ENCODE measurements around the gene FANK1.

DNA sequence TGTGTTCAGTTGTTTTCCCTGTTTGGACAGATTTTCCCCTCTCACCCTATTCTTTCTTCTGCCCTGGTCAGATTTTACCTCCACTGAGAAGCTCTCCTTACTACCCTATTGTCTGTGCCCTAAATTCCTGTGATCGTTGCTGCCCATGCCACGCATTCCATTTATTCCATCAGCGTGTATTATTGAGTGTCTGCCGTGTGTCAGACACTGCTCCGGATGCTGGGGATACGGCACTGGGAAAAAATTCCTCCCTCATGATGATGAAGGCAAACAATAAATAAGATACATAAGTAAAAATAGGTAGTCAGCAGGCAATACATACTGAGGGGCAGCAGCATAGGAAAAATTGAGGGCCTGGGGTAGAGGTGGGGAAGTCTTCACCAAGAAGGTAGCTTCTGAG lies 86.8 kb downstream of the FANK1 start:
- TF ChIP-seq PPARA (CRISPR knock-in tag; IDR thresholded peaks at IDR 0.05; ENCODE audit: borderline replicate concordance) (no peak), CSRNP3 (CRISPR knock-in tag; IDR thresholded peaks at IDR 0.05) (no peak), ZFP3 (CRISPR knock-in tag; IDR thresholded peaks at IDR 0.05) (no peak), GLIS3 (CRISPR knock-in tag; IDR thresholded peaks at IDR 0.05) (no peak), PATZ1 (CRISPR knock-in tag; IDR thresholded peaks at IDR 0.05; ENCODE audit: borderline replicate concordance) (no peak), ARNTL (CRISPR knock-in tag; IDR thresholded peaks at IDR 0.05; ENCODE audit: borderline replicate concordance, low read depth) (no peak), RARB (CRISPR knock-in tag; IDR thresholded peaks at IDR 0.05) (no peak), CSDC2 (CRISPR knock-in tag; IDR thresholded peaks at IDR 0.05) (no peak), TOX (CRISPR knock-in tag; IDR thresholded peaks at IDR 0.05; ENCODE audit: borderline replicate concordance) (no peak), ZNF70 (CRISPR knock-in tag; IDR thresholded peaks at IDR 0.05) (no peak), ZNF8 (CRISPR knock-in tag; IDR thresholded peaks at IDR 0.05) (no peak), CREB5 (CRISPR knock-in tag; IDR thresholded peaks at IDR 0.05; ENCODE audit: low read depth) (no peak)
- TF ChIP-seq, protein P1, sequence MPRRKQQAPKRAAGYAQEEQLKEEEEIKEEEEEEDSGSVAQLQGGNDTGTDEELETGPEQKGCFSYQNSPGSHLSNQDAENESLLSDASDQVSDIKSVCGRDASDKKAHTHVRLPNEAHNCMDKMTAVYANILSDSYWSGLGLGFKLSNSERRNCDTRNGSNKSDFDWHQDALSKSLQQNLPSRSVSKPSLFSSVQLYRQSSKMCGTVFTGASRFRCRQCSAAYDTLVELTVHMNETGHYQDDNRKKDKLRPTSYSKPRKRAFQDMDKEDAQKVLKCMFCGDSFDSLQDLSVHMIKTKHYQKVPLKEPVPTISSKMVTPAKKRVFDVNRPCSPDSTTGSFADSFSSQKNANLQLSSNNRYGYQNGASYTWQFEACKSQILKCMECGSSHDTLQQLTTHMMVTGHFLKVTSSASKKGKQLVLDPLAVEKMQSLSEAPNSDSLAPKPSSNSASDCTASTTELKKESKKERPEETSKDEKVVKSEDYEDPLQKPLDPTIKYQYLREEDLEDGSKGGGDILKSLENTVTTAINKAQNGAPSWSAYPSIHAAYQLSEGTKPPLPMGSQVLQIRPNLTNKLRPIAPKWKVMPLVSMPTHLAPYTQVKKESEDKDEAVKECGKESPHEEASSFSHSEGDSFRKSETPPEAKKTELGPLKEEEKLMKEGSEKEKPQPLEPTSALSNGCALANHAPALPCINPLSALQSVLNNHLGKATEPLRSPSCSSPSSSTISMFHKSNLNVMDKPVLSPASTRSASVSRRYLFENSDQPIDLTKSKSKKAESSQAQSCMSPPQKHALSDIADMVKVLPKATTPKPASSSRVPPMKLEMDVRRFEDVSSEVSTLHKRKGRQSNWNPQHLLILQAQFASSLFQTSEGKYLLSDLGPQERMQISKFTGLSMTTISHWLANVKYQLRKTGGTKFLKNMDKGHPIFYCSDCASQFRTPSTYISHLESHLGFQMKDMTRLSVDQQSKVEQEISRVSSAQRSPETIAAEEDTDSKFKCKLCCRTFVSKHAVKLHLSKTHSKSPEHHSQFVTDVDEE (CRISPR knock-in tag; IDR thresholded peaks at IDR 0.05) = no peak

All from SK-N-SH treated with all-trans-retinoic acid at 6 μM for 48 hours (cell line).